ENCODE measurements around the gene ARL4A.
"Not testable (repeated sequence)": the region's sequence is repeated elsewhere in the genome, so short reads cannot be mapped to it uniquely, and the experiment has no call there.

ARL4A gene

GRCh38 chr7:12670743-12671520 lies 16.5 kb upstream of the ARL4A start:
- H3K4me3 ChIP-seq (replicated peaks in 1 of 2; ENCODE audit: low read depth in 2 of 2, low read length in 2 of 2), result no peak overlapping the region
- no peak for DNase-seq (ENCODE audit: low read depth in 2 of 2)
- no peak for TF ChIP-seq CTCF (IDR thresholded peaks at IDR 0.05; ENCODE audit: low read depth, low read length)

- DNase-seq (ENCODE audit: low read depth in 2 of 2); H3K4me3 ChIP-seq (replicated peaks in 1 of 2; ENCODE audit: low read depth in 2 of 2, low read length in 2 of 2): not testable (repeated sequence)
Observed at GRCh38 chr7:12673436-12673835, 14.0 kb upstream of the ARL4A start.

GRCh38 chr7:12674053-12674452 lies 13.4 kb upstream of the ARL4A start:
- no peak overlapping the region for H3K4me3 ChIP-seq (replicated peaks in 1 of 2; ENCODE audit: low read depth in 2 of 2, low read length in 2 of 2)
- TF ChIP-seq CTCF (IDR thresholded peaks at IDR 0.05; ENCODE audit: low read depth, low read length), result no peak
- no peak for DNase-seq (ENCODE audit: low read depth in 2 of 2)

- peak; percentile 68 to 71 for DNase-seq (ENCODE audit: low read depth in 2 of 2)
- no peak overlapping the region for H3K4me3 ChIP-seq (replicated peaks in 1 of 2; ENCODE audit: low read depth in 2 of 2, low read length in 2 of 2)
- peak; percentile 41 for TF ChIP-seq CTCF (IDR thresholded peaks at IDR 0.05; ENCODE audit: low read depth, low read length)
Observed at GRCh38 chr7:12674861-12675260, 12.6 kb upstream of the ARL4A start.

- TF ChIP-seq CTCF (IDR thresholded peaks at IDR 0.05; ENCODE audit: low read depth, low read length), result peak; percentile 33
- peak; percentile 47 for DNase-seq (ENCODE audit: low read depth in 2 of 2)
- H3K4me3 ChIP-seq (replicated peaks in 1 of 2; ENCODE audit: low read depth in 2 of 2, low read length in 2 of 2), result no peak overlapping the region
Observed at GRCh38 chr7:12683678-12684585, 3.5 kb upstream of the ARL4A start.

GRCh38 chr7:12684733-12685132 lies 2.7 kb upstream of the ARL4A start:
- no peak for DNase-seq (ENCODE audit: low read depth in 2 of 2)
- no peak overlapping the region for H3K4me3 ChIP-seq (replicated peaks in 1 of 2; ENCODE audit: low read depth in 2 of 2, low read length in 2 of 2)
- TF ChIP-seq CTCF (IDR thresholded peaks at IDR 0.05; ENCODE audit: low read depth, low read length), result no peak

- no peak overlapping the region for H3K4me3 ChIP-seq (replicated peaks in 1 of 2; ENCODE audit: low read depth in 2 of 2, low read length in 2 of 2)
- peak; percentile 68 for TF ChIP-seq CTCF (IDR thresholded peaks at IDR 0.05; ENCODE audit: low read depth, low read length)
- peak; percentile 67 to 78 for DNase-seq (ENCODE audit: low read depth in 2 of 2)
Observed at GRCh38 chr7:12685550-12685949, 1.9 kb upstream of the ARL4A start.
